Dedifferentiated amniotic fluid mesenchymal stem cell (primary cell): ENCODE measurements around the gene ATP9B.
"Not testable (repeated sequence)": the region's sequence is repeated elsewhere in the genome, so short reads cannot be mapped to it uniquely, and the experiment has no call there.

Experiments
- DNase-seq: peaks from one replicate; pipeline ENCODE4 v3.0.0-alpha.2; 2016; ENCODE audit errors: extremely low spot score

ATP9B gene

GRCh38 chr18:79136742-79137141, 67.5 kb downstream of the ATP9B start:
- no peak for DNase-seq

- DNase-seq: no peak
These were observed 70.0 kb downstream of the ATP9B start for GRCh38 chr18:79139206-79139605.

- no peak for DNase-seq
These were observed 77.8 kb downstream of the ATP9B start for GRCh38 chr18:79147014-79147413.

- DNase-seq: no peak
These were observed 82.0 kb downstream of the ATP9B start for GRCh38 chr18:79151191-79151590.

GRCh38 chr18:79156327-79156726, 87.1 kb downstream of the ATP9B start:
- DNase-seq: no peak

GRCh38 chr18:79164706-79165105, 95.5 kb downstream of the ATP9B start:
- DNase-seq: no peak

GRCh38 chr18:79166702-79167101, 97.5 kb downstream of the ATP9B start:
- no peak for DNase-seq

GRCh38 chr18:79167526-79168190, 98.5 kb downstream of the ATP9B start:
- DNase-seq: no peak

GRCh38 chr18:79169958-79170555, 100.9 kb downstream of the ATP9B start:
- DNase-seq: no peak

GRCh38 chr18:79172331-79172730, 103.1 kb downstream of the ATP9B start:
- DNase-seq: not testable (repeated sequence)

- no peak for DNase-seq
These were observed 104.5 kb downstream of the ATP9B start for GRCh38 chr18:79173742-79174141.

GRCh38 chr18:79178113-79178531, 108.9 kb downstream of the ATP9B start:
- DNase-seq: no peak

GRCh38 chr18:79182047-79182713, 113.0 kb downstream of the ATP9B start:
- DNase-seq: no peak

- no peak for DNase-seq
These were observed 116.5 kb downstream of the ATP9B start for GRCh38 chr18:79185648-79186047.

GRCh38 chr18:79186649-79187048, 117.5 kb downstream of the ATP9B start:
- no peak for DNase-seq

GRCh38 chr18:79187532-79188277, 118.5 kb downstream of the ATP9B start:
- no peak for DNase-seq

GRCh38 chr18:79191418-79191817, 122.2 kb downstream of the ATP9B start:
- no peak for DNase-seq

GRCh38 chr18:79191956-79192355, 122.8 kb downstream of the ATP9B start:
- no peak for DNase-seq

- no peak for DNase-seq
These were observed 124.6 kb downstream of the ATP9B start for GRCh38 chr18:79193826-79194225.

- no peak for DNase-seq
These were observed 126.8 kb downstream of the ATP9B start for GRCh38 chr18:79195716-79196683.

- DNase-seq: no peak
These were observed 128.3 kb downstream of the ATP9B start for GRCh38 chr18:79197531-79197930.
